T1000 (cell line): ENCODE results near the gene NUBP1.
"Not testable (repeated sequence)": the region's sequence is repeated elsewhere in the genome, so short reads cannot be mapped to it uniquely, and the experiment has no call there.

Experiments
- DNase-seq: peaks from one replicate; lab custom pipeline; 2025; ENCODE audit warnings: mixed read lengths; lab: John Stamatoyannopoulos, UW

Gene NUBP1

GRCh38 chr16:10751291-10751697, 7.7 kb downstream of the NUBP1 start:
- no peak for DNase-seq

- no peak for DNase-seq
These were observed 9.3 kb downstream of the NUBP1 start for GRCh38 chr16:10752843-10753523.

GRCh38 chr16:10753670-10754069, 10.0 kb downstream of the NUBP1 start:
- no peak for DNase-seq

GRCh38 chr16:10754941-10755340, 11.3 kb downstream of the NUBP1 start:
- DNase-seq = no peak

GRCh38 chr16:10756574-10756973, 12.9 kb downstream of the NUBP1 start:
- DNase-seq = no peak

GRCh38 chr16:10760858-10761257, 17.2 kb downstream of the NUBP1 start:
- no peak for DNase-seq

GRCh38 chr16:10761373-10761772, 17.7 kb downstream of the NUBP1 start:
- DNase-seq = no peak

GRCh38 chr16:10762336-10763016, 18.8 kb downstream of the NUBP1 start:
- DNase-seq = no peak

- DNase-seq = no peak
These were observed 19.8 kb downstream of the NUBP1 start for GRCh38 chr16:10763456-10763855.

GRCh38 chr16:10765772-10766171, 22.1 kb downstream of the NUBP1 start:
- no peak for DNase-seq

- no peak for DNase-seq
These were observed 23.5 kb downstream of the NUBP1 start for GRCh38 chr16:10767127-10767526.

GRCh38 chr16:10769381-10769780, 25.7 kb downstream of the NUBP1 start:
- no peak for DNase-seq

- DNase-seq = no peak
These were observed 27.3 kb downstream of the NUBP1 start for GRCh38 chr16:10770907-10771306.

GRCh38 chr16:10776280-10776679, 32.6 kb downstream of the NUBP1 start:
- no peak for DNase-seq

- not testable (repeated sequence) for DNase-seq
These were observed 33.3 kb downstream of the NUBP1 start for GRCh38 chr16:10776923-10777322.

- no peak for DNase-seq
These were observed 33.7 kb downstream of the NUBP1 start for GRCh38 chr16:10777356-10777755.

- DNase-seq = not testable (repeated sequence)
These were observed 36.3 kb downstream of the NUBP1 start for GRCh38 chr16:10779908-10780307.

- DNase-seq = no peak
These were observed 37.0 kb downstream of the NUBP1 start for GRCh38 chr16:10780628-10781027.

- no peak for DNase-seq
These were observed 39.0 kb downstream of the NUBP1 start for GRCh38 chr16:10782628-10783027.

- no peak for DNase-seq
These were observed 43.7 kb downstream of the NUBP1 start for GRCh38 chr16:10787304-10787703.

- not testable (repeated sequence) for DNase-seq
These were observed 45.0 kb downstream of the NUBP1 start for GRCh38 chr16:10788630-10789029.

- DNase-seq = no peak
These were observed 47.4 kb downstream of the NUBP1 start for GRCh38 chr16:10791048-10791447.

GRCh38 chr16:10799736-10800135, 56.1 kb downstream of the NUBP1 start:
- DNase-seq = no peak

GRCh38 chr16:10805334-10805733, 61.7 kb downstream of the NUBP1 start:
- DNase-seq = no peak
